ENCODE measurements around the gene GALNT15.
A peak's percentile ranks its signal among the peaks of the same experiment; 100 is the strongest.

GALNT15 gene

DNA sequence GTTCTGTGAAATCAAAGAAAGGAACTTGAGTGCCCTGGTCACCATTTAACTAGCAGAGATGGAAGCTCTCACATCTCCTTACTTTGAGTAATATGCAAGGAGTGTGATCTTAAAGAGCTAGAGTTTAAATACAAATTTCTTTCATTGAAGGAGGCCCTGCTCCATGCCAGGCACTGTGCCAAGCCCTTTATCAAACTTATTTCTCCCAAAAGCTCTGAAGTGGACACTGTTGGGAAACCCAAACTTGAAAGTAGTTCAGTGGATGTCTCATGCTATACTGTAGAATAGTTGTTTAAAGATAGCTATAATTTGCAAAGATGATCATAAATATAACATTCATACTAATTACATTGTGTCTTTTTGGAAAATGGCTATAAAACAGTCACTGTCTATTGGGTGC lies 17.1 kb downstream of the GALNT15 start:
- no peak for DNase-seq (ENCODE audit: low read depth)
- TF ChIP-seq, protein P1, sequence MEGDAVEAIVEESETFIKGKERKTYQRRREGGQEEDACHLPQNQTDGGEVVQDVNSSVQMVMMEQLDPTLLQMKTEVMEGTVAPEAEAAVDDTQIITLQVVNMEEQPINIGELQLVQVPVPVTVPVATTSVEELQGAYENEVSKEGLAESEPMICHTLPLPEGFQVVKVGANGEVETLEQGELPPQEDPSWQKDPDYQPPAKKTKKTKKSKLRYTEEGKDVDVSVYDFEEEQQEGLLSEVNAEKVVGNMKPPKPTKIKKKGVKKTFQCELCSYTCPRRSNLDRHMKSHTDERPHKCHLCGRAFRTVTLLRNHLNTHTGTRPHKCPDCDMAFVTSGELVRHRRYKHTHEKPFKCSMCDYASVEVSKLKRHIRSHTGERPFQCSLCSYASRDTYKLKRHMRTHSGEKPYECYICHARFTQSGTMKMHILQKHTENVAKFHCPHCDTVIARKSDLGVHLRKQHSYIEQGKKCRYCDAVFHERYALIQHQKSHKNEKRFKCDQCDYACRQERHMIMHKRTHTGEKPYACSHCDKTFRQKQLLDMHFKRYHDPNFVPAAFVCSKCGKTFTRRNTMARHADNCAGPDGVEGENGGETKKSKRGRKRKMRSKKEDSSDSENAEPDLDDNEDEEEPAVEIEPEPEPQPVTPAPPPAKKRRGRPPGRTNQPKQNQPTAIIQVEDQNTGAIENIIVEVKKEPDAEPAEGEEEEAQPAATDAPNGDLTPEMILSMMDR (IDR thresholded peaks at IDR 0.05; ENCODE audit: control insufficient read depth, extremely low read depth, insufficient read depth), result no peak
- H3K4me3 ChIP-seq (ENCODE audit: low read depth, low read length), result no peak overlapping the region

DNA sequence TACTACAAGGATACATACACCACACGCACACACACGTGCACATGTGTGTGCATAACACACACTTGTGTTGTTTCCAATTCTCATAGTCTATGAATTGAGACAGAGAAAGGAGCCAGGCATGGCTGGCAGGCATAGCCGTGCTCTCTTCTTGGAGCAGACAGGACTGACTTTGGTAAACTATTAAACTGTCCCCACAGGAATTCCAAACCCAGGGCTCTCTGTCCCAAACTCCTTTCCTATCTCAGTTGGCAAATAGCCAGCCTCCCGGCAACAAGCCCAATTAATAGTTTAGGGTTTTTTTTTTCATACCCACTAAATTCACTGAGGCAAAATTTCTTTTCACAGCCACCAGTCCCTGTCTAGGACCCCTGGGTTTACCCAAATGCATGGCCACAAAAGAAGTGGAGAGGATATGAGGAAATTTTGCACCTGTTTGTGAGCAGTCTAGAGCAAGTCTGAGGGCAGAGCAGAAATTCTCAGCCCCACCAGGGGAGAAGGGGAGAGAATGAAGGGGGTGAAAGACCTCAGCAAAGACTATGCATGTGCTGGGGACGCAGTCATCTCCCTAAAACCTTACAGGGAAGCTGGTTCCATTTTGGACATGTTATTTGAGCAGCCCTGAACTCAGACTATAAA lies 17.8 kb downstream of the GALNT15 start:
- TF ChIP-seq, protein P1 (IDR thresholded peaks at IDR 0.05; ENCODE audit: control insufficient read depth, extremely low read depth, insufficient read depth), result no peak
- peak; percentile 7 for DNase-seq (ENCODE audit: low read depth)

DNA sequence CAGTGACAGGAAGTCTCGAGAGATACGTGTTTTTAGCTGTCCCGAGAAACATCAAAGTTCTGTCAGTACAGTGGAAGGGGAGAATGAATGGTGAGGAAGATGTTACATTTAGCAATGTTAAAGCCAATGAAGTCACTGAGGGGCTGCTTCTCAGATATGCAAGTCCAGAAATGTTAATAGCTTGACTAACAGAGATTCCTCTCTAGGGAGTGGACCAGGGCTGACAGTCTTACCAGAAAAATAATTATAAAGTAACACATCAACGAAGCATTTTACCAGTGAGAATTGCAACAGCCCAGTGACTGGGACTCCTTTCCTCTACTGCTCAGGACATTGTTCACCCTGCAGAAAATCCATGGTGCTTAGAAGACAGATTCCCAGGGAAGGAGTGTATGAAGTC lies 23.9 kb downstream of the GALNT15 start:
- DNase-seq (ENCODE audit: low read depth), result no peak
- TF ChIP-seq, protein P1 (IDR thresholded peaks at IDR 0.05; ENCODE audit: control insufficient read depth, extremely low read depth, insufficient read depth), result no peak
- no peak overlapping the region for H3K4me3 ChIP-seq (ENCODE audit: low read depth, low read length)

More for the DNA sequence above, 17.8 kb downstream of the GALNT15 start:
- no peak overlapping the region for H3K4me3 ChIP-seq (ENCODE audit: low read depth, low read length)

DNA sequence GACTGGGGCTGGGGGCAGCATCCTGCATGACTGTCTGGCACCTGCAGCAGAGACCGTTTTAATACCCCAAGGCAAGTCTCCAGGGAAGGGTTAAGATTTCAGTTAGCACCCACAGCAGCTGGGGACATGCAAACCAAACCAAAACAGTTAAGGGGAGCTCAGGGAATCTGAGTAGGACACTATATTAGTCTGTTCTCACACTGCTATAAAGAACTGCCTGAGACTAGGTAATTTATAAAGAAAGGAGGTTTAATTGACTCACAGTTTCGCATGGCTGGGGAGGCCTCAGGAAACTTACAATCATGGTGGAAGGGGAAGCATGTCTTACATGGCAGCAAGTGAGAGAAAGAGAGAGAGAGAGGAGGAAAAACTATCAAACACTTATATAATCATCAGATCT lies 25.3 kb downstream of the GALNT15 start:
- TF ChIP-seq, protein P1 (IDR thresholded peaks at IDR 0.05; ENCODE audit: control insufficient read depth, extremely low read depth, insufficient read depth), result no peak
- no peak overlapping the region for H3K4me3 ChIP-seq (ENCODE audit: low read depth, low read length)
- no peak for DNase-seq (ENCODE audit: low read depth)

DNA sequence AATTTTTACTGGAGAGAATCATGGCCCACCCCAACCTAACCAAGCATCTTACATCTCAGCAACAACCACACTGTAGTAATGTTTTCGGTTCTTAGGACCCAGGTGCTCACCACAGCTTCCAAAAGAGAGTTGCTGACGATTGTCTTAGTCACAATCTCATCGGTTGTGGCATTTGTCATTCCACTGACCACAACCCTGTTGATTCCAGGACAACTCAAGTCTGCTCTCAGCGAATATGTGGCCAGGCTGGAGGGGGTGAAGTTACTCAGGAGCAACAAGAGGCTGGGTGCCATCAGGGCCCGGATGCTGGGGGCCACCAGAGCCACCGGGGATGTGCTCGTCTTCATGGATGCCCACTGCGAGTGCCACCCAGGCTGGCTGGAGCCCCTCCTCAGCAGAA lies 25.9 kb downstream of the GALNT15 start:
- H3K4me3 ChIP-seq (ENCODE audit: low read depth, low read length), result no peak overlapping the region
- no peak for DNase-seq (ENCODE audit: low read depth)
- TF ChIP-seq, protein P1 (IDR thresholded peaks at IDR 0.05; ENCODE audit: control insufficient read depth, extremely low read depth, insufficient read depth), result no peak

DNA sequence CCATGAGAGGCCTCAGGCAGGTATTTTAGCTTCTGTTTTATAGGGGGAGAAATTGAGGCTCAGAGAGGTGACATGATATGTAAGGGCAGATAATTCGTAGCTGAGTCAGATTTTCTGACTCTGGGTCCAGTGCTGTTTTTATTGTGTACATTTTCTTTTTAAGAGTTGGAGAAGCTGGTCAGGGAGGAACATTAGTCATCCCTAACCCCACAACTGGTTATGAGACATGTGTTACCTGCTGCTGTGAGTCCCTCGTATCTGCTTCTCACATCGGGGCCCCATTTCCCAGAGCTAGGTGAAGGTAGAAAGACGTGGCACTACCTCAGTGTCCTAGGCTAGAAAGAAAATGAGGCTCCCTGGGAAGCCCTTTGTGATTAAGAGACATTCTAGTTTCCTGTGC lies 28.6 kb downstream of the GALNT15 start:
- TF ChIP-seq, protein P1 (IDR thresholded peaks at IDR 0.05; ENCODE audit: control insufficient read depth, extremely low read depth, insufficient read depth), result no peak

More for the DNA sequence above, 28.6 kb downstream of the GALNT15 start:
- DNase-seq (ENCODE audit: low read depth), result peak; percentile 7
- H3K4me3 ChIP-seq (ENCODE audit: low read depth, low read length), result no peak overlapping the region

All from LNCaP clone FGC (cell line).